ENCODE results near the gene KIF18B.

KIF18B gene

GRCh38 chr17:44947461-44948314 lies at the start of gene KIF18B:
TSS of gene KIF18B (minus strand) at chr17:44947773. CDS start at chr17:44936344, 11,429 bp downstream.
- peak; percentile 57 for DNase-seq

- DNase-seq, result no peak
Observed at GRCh38 chr17:44996304-44996703, 48.7 kb upstream of the KIF18B start.

DNA sequence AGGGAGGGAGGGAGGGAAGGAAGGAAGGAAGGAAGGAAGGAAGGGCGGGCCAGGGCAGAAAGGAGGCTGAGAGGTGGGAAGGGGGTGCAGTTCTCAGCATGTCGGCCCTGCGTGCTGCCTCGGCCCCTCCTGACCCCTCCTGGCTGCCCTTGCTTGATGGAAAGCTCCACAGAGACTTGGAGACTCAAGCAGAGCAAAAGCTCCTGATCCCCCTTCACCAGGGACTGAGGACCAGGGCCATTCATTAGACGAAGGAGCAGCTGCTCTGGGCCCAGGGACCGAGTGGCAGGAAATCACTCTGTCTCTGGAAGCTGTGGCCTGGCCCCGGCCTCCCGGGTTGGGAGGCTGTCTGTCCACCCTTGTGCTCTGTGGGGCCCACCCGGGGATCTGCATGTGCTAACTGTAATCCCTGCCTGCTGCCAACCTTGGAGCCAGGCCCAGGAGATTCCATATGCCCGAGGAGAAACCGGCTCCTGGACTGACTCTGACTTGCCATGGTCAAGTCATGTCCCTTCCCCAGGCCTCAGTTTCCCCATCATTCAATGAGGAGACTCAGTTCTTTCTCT lies 47.9 kb upstream of the KIF18B start:
- no peak for DNase-seq

- DNase-seq, result no peak
Observed at GRCh38 chr17:44992242-44992939, 44.8 kb upstream of the KIF18B start.

DNA sequence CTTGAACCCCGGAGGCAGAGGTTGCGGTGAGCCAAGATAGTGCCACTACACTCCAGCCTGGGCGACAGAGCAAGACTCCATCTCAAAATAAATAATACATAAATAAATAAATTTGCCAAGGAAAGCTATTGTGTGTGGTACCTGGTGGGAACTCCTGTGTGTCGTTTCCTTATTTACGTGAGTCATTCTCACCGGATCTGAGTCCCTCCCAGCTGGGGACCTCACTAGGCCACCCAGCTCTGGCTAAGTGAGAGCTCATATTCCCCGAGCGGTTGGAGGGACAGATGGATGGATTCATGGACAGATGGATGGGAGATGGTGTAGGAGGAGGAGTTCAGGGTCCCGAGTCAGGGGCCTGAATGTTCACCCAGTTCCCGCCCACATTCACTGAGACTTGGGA lies 43.4 kb upstream of the KIF18B start:
- no peak for DNase-seq

GRCh38 chr17:44989552-44990138 lies 42.1 kb upstream of the KIF18B start:
- DNase-seq, result no peak

- DNase-seq, result no peak
Observed at GRCh38 chr17:44988044-44988942, 40.7 kb upstream of the KIF18B start.

DNA sequence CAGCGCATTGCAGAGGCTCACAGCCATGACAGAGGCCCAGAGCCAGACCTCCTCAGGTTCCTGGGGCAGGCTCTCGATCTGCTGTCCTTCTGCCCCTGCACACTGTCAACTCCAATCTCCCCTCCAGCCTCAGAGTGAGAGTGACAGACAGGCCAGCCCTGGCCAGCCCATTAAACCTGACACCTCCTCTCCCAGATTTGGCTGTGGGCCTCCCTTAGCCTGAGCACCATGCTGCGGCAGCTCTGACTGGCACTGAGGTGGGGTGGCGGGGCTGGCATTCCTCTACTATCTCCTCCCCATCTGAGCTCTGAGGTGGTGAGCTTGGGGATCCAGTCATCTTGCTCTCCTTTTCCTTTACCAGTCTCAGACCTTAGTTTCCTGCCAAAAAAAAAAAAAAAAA lies 36.0 kb upstream of the KIF18B start:
- DNase-seq, result no peak

- DNase-seq, result no peak
Observed at GRCh38 chr17:44982113-44982702, 34.6 kb upstream of the KIF18B start.

DNA sequence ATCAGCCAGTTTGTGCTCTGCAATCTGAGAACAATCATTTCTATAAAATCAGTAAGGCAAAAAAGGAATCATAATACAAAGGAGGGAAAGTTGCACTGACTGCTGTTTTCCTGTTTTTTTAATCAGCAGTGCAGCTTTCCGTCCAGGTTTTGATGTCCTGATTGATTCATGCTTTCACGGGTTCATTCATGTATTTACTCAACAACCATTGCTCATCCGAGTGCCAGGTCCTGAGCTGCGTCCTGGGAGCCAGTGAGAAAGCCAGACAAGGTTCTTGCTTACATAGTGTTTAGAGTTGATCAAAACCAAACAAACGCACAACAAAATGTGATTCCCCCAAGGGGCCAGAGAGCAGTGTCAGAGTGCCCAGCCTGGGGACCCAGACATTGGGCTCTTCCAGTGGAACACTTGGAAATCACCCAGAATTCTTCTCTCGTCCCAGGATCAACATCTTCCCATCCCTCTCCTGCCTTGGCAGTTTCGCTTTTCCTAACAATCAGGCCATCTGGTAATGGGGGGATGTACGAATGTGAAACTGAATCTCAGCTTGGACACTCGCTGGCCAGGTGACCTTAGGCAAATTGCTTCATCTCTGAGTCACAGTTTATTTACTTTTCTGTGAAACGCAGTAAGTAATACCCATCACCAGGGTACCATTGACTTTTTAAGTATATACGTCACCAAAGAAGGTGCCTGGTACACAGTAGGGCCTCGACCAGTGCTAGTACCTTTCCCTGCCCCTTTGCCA lies 33.8 kb upstream of the KIF18B start:
- peak; percentile 11 for DNase-seq

DNA sequence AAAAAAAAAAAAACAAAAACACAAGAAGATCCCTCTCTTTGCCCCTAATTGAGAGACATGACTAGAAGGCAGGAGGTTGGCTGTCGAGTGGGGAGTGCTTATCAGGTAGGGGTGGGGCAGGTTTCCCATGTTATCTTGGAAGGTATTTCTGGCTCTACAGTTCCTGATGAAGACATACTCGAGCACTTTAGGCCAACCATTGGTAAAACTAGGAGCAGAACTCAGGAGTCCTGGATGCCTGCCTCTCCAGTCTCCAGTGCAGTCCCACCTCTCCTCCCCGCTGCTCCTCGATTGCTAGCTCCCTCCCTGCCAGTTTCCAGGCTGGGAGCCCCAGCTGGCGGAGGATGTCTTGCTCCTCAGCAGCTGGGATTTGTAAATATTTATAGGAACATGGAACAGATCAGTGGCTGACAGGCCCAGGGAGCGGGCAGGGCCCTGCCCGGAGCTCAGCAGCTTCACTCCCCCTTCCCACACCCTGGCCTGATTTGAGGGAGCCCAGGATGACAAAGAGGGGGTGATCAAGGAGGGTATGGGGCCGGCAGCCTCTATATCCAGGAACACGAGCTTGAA lies 31.9 kb upstream of the KIF18B start:
- DNase-seq, result no peak

DNA sequence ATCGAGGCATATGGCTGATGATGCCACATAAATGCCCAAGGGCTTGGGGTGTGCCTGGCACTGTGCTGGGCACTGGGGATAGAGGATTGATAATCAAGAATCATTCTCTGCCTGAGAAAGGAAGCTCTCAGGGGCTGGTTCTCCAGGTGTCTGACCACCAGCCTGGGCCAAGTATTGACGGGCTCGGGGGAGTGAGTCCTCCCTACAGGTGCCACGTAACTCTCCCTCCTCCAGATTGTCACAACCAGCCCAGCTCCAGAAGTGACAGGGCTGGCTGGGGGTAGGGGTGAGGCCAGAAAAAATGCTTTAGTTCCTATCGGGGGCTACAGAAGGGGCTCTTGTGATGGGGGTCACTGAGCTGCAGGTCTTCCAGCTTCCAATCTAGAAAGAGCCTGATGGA lies 31.2 kb upstream of the KIF18B start:
- DNase-seq, result no peak

DNA sequence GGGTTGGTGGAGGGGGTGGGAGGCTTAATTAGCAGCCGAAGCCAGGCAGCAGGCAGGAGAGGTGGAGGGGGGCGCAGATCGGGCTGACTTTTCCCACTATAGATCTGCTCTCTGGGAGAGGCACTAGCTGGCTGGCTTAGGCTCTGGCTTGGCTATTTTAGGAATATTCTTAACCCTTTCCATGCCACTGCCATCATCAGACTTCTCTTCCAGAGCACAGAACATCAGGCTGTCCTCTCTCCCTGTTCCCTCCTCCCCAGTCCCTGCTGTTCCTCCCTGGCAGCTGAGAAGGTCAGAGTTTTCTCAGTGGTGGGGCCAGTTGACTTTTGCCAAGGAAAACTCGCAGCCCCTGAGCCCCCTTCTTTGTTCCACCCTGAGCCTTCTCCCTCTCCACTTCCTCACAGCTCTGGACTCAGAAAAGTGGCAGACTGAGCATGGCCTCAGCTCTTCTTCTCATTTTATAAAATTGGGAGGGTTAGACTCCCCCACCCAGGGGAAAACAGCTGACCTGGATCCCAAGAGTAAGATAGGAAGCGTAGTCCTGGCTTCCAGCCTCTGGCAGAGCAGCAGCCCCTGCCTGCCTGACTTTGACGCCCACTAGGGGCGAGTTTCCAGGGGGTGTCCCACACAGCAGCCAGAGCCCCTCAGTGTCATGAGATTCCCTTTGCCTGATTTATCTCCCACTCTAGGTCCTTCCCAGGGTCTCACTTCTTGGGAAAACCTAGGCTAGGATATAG lies 30.4 kb upstream of the KIF18B start:
- DNase-seq, result no peak

DNA sequence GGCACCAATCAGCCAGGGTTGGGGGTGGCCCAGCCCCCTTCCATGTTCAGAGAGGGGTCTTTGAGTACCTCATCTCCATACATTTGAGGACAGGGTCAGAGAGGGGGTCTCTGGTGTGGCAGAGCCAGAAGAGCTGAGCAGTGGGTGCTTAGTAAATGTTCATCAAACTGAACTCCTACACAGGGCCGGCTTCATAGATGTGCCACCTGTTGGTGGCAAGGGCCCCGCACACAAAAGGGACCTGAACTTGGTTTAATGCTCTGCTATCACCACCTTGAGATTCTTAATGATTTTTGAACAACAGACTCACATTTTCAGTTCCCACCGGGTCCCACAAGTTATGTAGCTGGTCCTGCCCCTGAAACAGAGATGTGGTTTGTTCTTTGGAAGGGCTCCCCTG lies 29.5 kb upstream of the KIF18B start:
- no peak for DNase-seq

GRCh38 chr17:44976206-44976605 lies 28.6 kb upstream of the KIF18B start:
- DNase-seq, result no peak

GRCh38 chr17:44972953-44973352 lies 25.4 kb upstream of the KIF18B start:
- no peak for DNase-seq

GRCh38 chr17:44971776-44972483 lies 24.4 kb upstream of the KIF18B start:
- DNase-seq, result no peak

GRCh38 chr17:44970136-44970741 lies 22.7 kb upstream of the KIF18B start:
- DNase-seq, result no peak

DNA sequence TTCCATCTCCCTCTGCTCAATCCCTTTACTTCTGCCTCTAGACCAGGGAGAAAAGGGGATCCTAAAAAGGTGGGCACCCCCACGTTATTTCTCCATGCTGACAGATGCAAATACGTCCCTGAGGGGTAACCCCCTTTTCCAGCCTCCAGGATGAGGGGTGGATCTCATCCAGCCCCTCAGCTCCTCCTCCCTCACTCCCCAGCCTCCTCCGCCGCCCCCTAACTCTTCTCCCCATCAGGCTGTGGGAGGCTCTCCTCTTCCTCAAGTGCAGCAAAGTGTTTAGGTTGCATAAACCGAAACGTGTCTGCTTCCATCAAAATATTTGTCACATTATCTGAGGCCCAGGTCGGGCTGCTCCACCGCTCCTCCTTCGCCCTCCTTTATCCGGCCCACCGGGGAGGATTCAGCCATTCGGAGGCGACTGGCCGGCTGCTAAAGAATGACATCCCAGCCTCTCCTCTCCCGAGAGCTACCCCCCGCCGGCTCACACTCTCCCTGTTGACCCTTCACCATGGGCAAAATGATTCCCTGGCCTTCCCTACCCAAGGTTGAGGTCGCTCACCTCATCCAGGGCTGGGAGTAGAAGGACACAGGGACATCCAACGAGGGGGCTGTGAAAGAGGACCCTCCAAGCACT lies 21.7 kb upstream of the KIF18B start:
- no peak for DNase-seq

All from GOT3 (cell line).